SK-N-SH treated with all-trans-retinoic acid at 6 μM for 48 hours (cell line): Measurements from ENCODE around the gene KLHDC8B.

Experiments used
- PATZ1 ChIP-seq: fragments of 250-450 bp; sonication (Bioruptor Pico); IDR thresholded peaks from 2 replicates; pipeline ENCODE4 v1.8.0; 2020; ENCODE audit warnings: mild to moderate bottlenecking, moderate library complexity, borderline replicate concordance
- ZNF8 ChIP-seq: fragments of 450-650 bp; formaldehyde crosslinking; IDR thresholded peaks from 2 replicates; pipeline ENCODE4 v1.5.0; 2020; ENCODE audit warnings: mild to moderate bottlenecking, moderate library complexity

- TF ChIP-seq PATZ1 (CRISPR knock-in tag) (no peak), ZNF8 (CRISPR knock-in tag) (no peak)
Observed at GRCh38 chr3:49217688-49218470, 46.5 kb downstream of the KLHDC8B start.
